ENCODE data around the gene FRMPD1.
"Not testable (repeated sequence)": the region's sequence is repeated elsewhere in the genome, so short reads cannot be mapped to it uniquely, and the experiment has no call there.

FRMPD1 gene

DNA sequence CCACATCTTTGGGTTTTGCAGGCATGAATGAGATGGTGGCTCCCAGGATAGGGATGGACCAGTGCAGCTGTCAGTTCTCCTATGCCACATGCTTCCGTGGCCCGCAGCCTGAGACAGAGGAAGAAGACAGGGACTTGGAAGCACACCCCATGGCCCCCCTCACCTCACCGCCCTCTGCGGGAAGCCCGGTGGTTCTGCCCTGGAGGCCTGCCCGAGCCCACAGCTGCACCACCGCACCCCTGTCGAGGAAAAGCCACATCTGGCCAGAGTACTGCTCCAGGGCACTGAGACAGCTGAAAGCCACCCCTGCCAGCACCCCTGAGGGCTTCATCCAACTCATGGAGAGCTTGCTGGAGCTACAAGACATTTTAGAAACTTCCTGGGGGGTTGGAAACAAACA, 95.2 kb downstream of the FRMPD1 start:
- DNase-seq, result no peak

GRCh38 chr9:37746448-37747270, 95.9 kb downstream of the FRMPD1 start:
- DNase-seq, result no peak

GRCh38 chr9:37747271-37747753, 96.6 kb downstream of the FRMPD1 start:
- peak; percentile 9 for DNase-seq

DNA sequence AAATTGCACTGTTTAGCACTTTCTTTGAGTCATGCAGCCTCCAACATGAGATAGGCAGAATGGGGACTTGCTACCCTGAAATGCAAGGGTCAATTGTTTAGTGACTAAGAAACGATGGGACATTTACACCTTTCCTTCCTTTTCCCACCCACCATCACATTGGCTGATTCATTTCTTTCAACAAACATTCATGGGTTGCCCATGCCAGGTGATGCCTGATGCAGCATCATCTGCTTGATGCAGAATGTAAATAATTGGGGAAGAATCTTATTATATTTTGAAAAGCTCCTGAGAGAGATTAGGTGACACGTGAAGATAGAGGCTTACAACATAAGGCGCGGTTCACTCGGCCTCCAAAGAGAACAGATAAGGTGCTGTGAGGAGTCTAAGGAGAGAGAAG, 98.4 kb downstream of the FRMPD1 start:
- DNase-seq, result no peak

DNA sequence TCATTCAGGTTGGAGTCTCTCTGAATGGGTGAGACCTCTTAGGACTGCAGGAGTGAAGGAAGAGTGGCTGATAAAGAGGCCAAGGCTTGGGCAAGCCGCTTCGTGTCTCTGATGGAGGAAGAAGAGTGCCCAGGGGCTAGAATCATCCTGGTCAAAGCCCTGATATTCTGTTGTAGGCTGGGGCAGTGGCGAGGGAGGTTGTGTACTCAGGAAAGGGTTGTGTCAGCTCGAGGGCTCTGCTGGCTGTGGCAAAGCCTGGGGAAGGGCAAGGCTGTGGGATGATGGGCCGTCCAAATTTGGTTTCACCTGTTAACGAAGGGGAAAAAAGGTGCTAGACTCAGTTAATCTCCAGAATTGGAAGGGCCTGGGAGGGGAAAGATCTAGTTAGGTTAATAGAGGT, 100.4 kb downstream of the FRMPD1 start:
- DNase-seq, result no peak

DNA sequence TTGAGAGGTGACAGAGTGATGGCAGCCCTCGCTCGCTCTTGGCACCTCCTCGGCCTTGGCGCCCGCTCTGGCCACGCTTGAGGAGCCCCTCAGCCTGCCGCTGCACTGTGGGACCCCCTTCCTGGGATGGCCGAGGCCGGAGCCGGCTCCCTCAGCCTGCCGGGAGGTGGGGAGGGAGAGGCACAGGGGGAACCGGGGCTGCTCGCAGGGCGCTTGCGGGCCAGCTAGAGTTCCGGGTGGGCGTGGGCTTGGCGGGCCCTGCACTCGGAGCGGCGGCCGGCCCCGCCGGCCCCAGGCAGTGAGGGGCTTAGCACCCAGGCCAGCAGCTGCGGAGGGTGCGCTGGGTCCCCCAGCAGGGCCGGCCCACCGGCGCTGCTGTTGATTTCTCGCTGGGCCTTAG, 101.0 kb downstream of the FRMPD1 start:
- not testable (repeated sequence) for DNase-seq

DNA sequence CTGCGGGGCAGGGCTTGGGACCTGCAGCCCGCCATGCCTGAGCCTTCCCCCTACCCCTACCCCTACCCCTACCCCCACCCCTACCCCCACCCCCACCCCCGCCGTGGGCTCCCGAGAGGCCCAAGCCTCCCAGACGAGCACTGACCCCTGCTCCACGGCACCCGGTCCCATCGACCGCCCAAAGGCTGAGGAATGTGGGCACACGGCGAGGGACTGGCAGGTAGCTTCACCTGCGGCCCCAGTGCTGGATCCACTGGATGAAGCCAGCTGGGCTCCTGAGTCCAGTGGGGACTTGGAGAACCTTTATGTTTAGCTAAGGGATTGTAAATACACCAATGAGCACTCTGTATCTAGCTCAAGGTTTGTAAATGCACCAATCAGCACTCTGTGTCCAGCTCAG, 101.4 kb downstream of the FRMPD1 start:
- DNase-seq, result not testable (repeated sequence)

- no peak for DNase-seq
Observed at GRCh38 chr9:37752642-37753488, 102.1 kb downstream of the FRMPD1 start.

DNA sequence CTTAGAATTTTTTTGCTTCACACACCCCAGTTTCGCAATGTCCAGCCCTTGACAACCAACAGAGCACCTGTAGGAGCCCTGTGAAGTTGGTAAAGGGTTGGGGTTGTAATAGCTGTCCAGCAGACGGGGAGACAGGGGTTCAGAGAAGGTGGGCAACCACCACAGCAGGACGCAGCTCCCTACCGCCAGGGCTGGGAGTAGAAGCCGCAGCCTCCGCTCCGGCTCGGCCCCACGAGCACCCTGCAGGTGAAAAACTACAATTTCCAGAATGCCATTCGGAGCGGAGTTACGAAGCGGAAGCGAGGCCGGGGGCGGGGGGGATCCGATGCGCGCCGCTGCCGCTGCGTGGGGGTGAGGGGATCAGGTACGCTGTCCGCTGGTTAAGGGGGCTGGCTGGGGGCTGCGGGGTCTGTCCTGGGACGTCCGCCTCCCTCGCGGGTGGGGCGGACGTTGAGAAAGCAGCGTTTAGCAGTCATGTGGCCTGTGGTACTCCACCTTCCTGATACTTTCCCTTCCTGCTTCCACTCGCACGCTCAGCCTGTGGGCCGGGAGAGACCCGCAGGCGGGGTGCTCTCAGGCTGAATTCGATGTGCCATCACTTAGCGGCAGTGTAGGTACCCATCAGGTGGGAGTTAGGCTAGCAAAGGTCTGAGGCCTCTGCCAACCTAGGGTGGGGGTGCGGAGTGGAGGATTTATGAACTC, 102.9 kb downstream of the FRMPD1 start, which contains the start of gene TRMT10B:
Gene TRMT10B, plus strand, starts transcription at position 317 of the 702 bp plus-strand sequence. CDS start 8,127 bp downstream, outside the sequence.
- peak; percentile 44 for DNase-seq

- DNase-seq, result no peak
Observed at GRCh38 chr9:37758747-37759146, 108.0 kb downstream of the FRMPD1 start.

DNA sequence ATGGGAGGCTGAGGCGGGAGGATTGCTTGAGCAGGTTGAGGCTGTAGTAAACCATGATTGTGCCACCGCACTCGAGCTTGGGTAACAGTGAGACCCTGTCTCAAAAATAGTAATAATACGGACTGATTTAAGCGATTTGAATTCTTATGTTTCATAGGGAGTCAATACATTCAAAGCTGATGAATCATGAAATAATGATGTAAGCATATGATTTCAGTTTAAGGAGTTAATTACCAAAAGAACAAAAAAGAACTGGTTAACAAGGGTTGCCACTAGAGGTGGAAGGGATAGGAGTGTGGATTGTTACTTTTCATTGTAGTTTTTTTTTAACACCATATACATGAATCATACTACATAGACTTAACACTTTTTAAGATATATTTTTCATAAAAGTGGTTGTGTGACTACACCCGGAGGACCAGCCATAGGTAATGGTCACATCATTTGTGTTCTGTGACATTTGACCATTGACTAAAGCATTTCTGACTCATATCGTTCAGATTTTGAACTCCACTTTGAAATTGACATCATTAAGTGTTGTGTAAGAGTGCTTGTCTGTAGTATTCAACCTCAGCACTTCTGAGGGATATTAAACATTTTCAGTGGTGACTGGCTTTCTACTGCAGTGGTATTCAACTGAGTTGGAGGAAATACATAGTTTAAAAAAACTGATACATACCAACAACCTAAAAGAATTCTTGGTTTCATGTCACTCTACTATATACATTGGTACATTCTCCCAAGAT, 109.8 kb downstream of the FRMPD1 start:
- DNase-seq, result no peak

GRCh38 chr9:37761511-37761910, 110.8 kb downstream of the FRMPD1 start:
- DNase-seq, result no peak

GRCh38 chr9:37765263-37765662, 114.5 kb downstream of the FRMPD1 start:
- DNase-seq, result not testable (repeated sequence)

DNA sequence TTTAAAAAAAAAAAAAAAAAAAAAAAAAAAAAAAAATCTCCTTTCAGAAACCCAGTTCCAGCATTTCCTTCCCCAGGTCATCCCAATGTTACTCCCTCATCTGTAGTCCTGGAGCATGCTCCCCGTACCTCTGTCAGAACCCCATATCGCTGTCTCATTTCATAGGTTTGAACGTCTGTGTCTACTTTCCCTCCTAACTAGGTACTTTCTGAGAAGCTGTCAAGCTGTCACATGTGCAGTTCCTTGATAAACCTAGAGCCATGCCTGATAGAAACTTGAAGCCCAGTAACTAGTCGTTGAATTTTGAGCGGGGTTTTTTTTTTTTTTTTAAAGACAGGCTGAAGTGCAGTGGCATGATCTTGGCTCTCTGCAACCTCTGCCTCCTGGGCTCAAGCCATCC, 118.6 kb downstream of the FRMPD1 start:
- no peak for DNase-seq

GRCh38 chr9:37769995-37770394, 119.2 kb downstream of the FRMPD1 start:
- no peak for DNase-seq

- no peak for DNase-seq
Observed at GRCh38 chr9:37775216-37775919, 124.6 kb downstream of the FRMPD1 start.

DNA sequence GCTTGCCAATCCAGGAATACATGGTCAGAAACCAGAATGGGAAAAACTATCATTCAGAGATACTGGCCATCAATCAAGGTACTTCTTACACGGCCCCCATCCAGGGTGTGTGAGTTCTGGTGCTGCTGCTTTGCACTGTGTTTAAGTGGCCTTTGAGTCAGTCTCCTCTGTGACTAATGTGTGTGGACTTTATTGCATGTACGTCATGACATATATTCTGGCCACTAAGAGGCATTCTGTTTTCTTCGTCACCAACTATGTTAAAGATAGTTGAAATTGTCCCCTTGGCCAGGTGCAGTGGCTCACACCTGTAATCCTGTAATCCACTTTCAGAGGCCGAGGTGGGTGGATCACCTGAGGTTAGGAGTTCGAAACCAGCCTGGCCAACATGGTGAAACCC, 125.6 kb downstream of the FRMPD1 start:
- DNase-seq, result no peak

- no peak for DNase-seq
Observed at GRCh38 chr9:37778534-37778933, 127.8 kb downstream of the FRMPD1 start.

DNA sequence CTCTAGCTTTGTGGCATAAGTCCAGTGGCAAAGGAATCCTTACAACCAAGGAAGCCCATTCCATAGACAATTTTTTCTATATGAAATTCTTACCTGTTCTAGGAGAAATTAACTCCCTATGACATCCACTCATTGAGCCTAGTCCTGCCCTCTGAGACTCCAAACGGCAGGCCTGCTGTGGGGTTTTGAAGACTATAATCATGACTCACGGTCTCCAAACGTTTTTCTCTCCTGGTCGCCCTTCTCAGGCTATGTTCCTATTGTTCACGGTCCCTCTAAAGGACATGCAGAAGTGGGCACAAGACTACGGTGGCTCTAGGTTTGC, 133.5 kb downstream of the FRMPD1 start:
- DNase-seq, result no peak

DNA sequence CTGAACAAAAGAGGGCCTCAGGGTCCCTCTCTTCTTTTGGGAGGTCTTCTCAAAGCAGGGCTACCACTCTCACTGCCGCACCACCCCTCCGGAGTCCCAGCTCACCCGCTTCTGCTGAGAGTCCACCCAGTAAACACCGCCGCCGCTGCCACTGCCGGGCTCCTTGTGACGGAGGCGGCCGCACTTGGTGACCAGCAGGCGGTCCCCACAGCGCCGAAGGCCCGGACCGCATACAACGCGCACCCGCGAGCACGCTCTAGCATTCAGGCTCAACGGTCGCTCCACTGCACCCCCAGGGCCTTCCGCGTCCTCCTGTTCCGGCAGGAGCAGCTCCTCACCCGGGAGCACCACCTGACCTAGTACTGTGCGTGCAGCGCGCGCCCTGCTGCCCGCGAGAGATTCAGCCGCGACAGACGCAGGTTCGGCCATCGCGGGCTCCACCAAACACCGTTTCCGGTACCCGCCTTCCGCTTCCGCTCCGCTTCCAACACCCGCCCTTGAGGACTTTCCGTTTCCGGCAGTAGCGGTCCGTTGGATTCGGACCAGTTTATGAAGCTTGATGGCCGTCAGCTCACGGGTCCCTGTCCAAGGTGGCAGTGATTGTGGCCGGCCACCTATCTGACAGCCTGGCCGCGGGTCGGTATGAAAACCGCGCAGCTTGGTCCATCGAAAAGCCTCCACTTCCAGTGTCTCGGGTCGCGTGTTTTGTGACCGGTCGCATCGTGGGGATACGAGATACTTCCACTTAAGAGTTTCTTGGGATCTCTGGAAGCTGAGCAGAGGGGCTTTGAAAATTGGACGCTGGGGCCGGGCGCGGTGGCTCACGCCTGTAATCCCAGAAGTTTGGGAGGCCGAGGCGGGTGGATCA, 134.1 kb downstream of the FRMPD1 start, which contains the start of gene EXOSC3:
Gene EXOSC3, minus strand, starts transcription at position 449 of the 868 bp plus-strand sequence. Its CDS starts 20 bp downstream, at position 429.
- peak; percentile 83 for DNase-seq

GRCh38 chr9:37787059-37787458, 136.3 kb downstream of the FRMPD1 start:
- no peak for DNase-seq

All from GF-D8 (cell line).